ENCODE results near the gene WWOX. TPM values are rescaled to one million over a fixed set of nuclear protein-coding genes. Genes with fewer than 3 reads are reported as not detected.

WWOX gene
- polyA plus RNA-seq, 4 donors: 4.9 to 15.8 (median 7.0) TPM

DNA sequence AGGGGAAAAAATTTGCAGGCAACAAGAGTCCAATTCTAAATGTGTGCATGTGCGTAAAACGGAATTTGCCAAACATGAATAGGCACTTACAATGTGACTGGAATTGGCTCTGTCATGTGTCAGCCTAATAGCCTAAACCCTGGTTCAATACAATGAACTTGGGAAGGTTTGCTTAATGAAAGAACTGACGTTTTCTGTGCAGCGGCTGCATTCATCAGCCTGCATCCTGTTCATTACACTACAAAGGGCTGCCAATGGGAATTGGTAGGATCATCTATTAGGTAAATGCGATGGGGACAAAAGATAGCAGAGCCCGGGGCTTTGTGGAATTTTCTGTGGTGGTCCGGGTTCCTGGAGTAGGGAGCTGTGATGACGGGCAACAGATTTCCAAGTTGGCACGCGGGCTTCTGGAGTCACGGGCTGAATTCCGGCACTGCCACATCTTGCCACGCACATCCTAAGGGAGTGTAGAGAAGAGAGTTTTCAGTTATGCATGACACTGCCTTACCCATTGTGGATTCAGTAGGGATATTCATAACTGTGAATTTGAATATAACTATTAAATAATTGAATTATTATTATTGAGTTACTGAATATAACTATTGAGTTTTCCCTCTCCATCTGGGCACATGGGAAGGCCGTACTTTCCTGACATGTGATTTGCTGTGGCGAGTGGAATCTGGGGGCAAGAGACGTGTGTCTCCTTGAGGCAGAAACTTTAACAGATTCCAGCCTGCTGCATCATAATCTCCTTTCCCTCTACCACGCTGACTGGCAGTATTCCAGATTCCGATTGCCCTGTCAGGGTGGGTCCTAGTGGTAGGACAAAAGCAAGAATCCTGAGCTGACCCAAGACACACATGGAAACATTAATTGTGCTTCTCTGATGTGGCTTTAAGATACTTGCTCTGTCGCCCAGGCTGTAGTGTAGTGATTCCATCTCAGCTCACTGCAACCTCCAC lies 565.6 kb downstream of the WWOX start:
- 84 to 91% (median 89%) methylated on average over 19 of the region's 19 CpGs for WGBS, 3 donors
- no peak overlapping the region for H3K4me3 ChIP-seq (ENCODE audit: low read depth in 1 of 3, low read length in 3 of 3)
- no peaks in the 10 kb centered on the region for H3K27me3 ChIP-seq (ENCODE audit: control insufficient read depth in 3 of 3, insufficient read depth in 3 of 3, low read length in 3 of 3)
- H3K4me1 ChIP-seq (ENCODE audit: control insufficient read depth in 3 of 3, insufficient read depth in 2 of 3, low read depth in 1 of 3, low read length in 2 of 3): no peaks in the 10 kb centered on the region
- H3K9me3 ChIP-seq (ENCODE audit: control insufficient read depth in 2 of 2, insufficient read depth in 1 of 2, low read depth in 1 of 2, low read length in 1 of 2): peaks cover 0 to 3% of the 10 kb centered on the region in 2 donors
- no peak overlapping the region for H3K27ac ChIP-seq (ENCODE audit: low read depth in 1 of 3, low read length in 2 of 3)
- FAIRE-seq (no peak), DNase-seq (no peak)
- no peaks in the 10 kb centered on the region for H3K36me3 ChIP-seq (ENCODE audit: control insufficient read depth in 3 of 3, insufficient read depth in 2 of 3, low read depth in 1 of 3, low read length in 3 of 3)

DNA sequence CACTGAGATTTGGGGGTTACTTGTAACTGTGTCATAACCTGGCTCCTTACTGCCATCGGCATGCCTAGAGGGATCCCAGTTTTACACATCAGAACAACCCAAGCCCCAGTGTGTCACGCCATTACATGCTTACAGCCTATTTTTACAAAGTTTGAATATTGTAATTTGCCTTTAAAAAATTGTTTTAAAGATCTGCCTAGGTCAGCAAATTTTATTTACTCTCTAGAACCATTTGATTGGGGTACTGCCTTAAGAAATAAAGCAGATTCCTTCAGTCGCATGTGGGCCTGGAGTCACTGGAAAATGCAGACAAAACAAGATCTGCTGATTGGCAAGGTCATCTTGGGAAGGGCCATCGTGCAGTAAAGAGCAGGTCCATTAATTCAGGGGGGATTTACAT lies 566.9 kb downstream of the WWOX start:
- no peaks in the 10 kb centered on the region for H3K36me3 ChIP-seq (ENCODE audit: control insufficient read depth in 3 of 3, insufficient read depth in 2 of 3, low read depth in 1 of 3, low read length in 3 of 3)
- no peaks in the 10 kb centered on the region for H3K27me3 ChIP-seq (ENCODE audit: control insufficient read depth in 3 of 3, insufficient read depth in 3 of 3, low read length in 3 of 3)
- no peak overlapping the region for H3K4me3 ChIP-seq (ENCODE audit: low read depth in 1 of 3, low read length in 3 of 3)
- DNase-seq (no peak), FAIRE-seq (no peak)
- peaks cover 0 to 3% of the 10 kb centered on the region in 2 donors for H3K9me3 ChIP-seq (ENCODE audit: control insufficient read depth in 2 of 2, insufficient read depth in 1 of 2, low read depth in 1 of 2, low read length in 1 of 2)
- H3K4me1 ChIP-seq (ENCODE audit: control insufficient read depth in 3 of 3, insufficient read depth in 2 of 3, low read depth in 1 of 3, low read length in 2 of 3): no peaks in the 10 kb centered on the region
- no peak overlapping the region for H3K27ac ChIP-seq (ENCODE audit: low read depth in 1 of 3, low read length in 2 of 3)
- WGBS, 3 donors: 87 to 92% (median 89%) methylated on average over 4 of the region's 4 CpGs

GRCh38 chr16:78667675-78668074 lies 568.2 kb downstream of the WWOX start:
- Histone ChIP-seq H3K4me1 (ENCODE audit: control insufficient read depth in 3 of 3, insufficient read depth in 2 of 3, low read depth in 1 of 3, low read length in 2 of 3) (no peaks in the 10 kb centered on the region), H3K27me3 (ENCODE audit: control insufficient read depth in 3 of 3, insufficient read depth in 3 of 3, low read length in 3 of 3) (no peaks in the 10 kb centered on the region), H3K4me3 (ENCODE audit: low read depth in 1 of 3, low read length in 3 of 3) (no peak overlapping the region), H3K9me3 (ENCODE audit: control insufficient read depth in 2 of 2, insufficient read depth in 1 of 2, low read depth in 1 of 2, low read length in 1 of 2) (peaks cover 0 to 3% of the 10 kb centered on the region in 2 donors), H3K27ac (ENCODE audit: low read depth in 1 of 3, low read length in 2 of 3) (no peak overlapping the region), H3K36me3 (ENCODE audit: control insufficient read depth in 3 of 3, insufficient read depth in 2 of 3, low read depth in 1 of 3, low read length in 3 of 3) (no peaks in the 10 kb centered on the region)
- no peak for DNase-seq
- FAIRE-seq: no peak
- 83 to 95% (median 90%) methylated on average over 5 of the region's 5 CpGs for WGBS, 3 donors

GRCh38 chr16:78668393-78668792 lies 568.9 kb downstream of the WWOX start:
- Histone ChIP-seq H3K27me3 (ENCODE audit: control insufficient read depth in 3 of 3, insufficient read depth in 3 of 3, low read length in 3 of 3) (no peaks in the 10 kb centered on the region), H3K4me1 (ENCODE audit: control insufficient read depth in 3 of 3, insufficient read depth in 2 of 3, low read depth in 1 of 3, low read length in 2 of 3) (no peaks in the 10 kb centered on the region), H3K36me3 (ENCODE audit: control insufficient read depth in 3 of 3, insufficient read depth in 2 of 3, low read depth in 1 of 3, low read length in 3 of 3) (no peaks in the 10 kb centered on the region), H3K4me3 (ENCODE audit: low read depth in 1 of 3, low read length in 3 of 3) (no peak overlapping the region), H3K27ac (ENCODE audit: low read depth in 1 of 3, low read length in 2 of 3) (no peak overlapping the region), H3K9me3 (ENCODE audit: control insufficient read depth in 2 of 2, insufficient read depth in 1 of 2, low read depth in 1 of 2, low read length in 1 of 2) (peaks cover 0 to 3% of the 10 kb centered on the region in 2 donors)
- FAIRE-seq (no peak), DNase-seq (no peak)
- WGBS, 3 donors: 92 to 95% (median 93%) methylated on average over 3 of the region's 3 CpGs

DNA sequence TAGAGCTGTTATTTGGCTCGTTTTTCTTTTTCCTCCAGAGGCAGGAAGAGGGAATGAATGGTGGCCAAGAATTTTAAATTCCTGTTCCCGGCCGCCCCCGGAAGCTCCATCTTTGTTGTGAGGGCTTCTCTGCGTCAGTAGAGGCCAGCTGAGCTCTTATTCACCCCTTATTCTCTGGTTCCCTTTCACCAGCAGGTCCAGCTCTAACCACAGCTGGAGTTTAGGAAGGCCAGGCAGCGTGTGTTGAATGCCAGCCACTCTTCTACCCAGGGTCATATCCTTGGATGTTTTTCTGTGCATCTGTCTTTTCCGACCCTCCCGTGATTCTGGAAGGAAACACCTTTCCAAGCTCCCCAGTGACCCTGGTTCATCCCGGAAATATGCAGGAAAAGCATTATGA lies 570.5 kb downstream of the WWOX start:
- no peak for DNase-seq
- H3K4me1 ChIP-seq (ENCODE audit: control insufficient read depth in 3 of 3, insufficient read depth in 2 of 3, low read depth in 1 of 3, low read length in 2 of 3): no peaks in the 10 kb centered on the region
- FAIRE-seq: no peak
- WGBS, 3 donors: 66 to 86% (median 80%) methylated on average over 9 of the region's 9 CpGs
- H3K27ac ChIP-seq (ENCODE audit: low read depth in 1 of 3, low read length in 2 of 3): peak overlapping the region in 1 of 3 donors; percentile 54
- no peaks in the 10 kb centered on the region for H3K36me3 ChIP-seq (ENCODE audit: control insufficient read depth in 3 of 3, insufficient read depth in 2 of 3, low read depth in 1 of 3, low read length in 3 of 3)
- no peak overlapping the region for H3K4me3 ChIP-seq (ENCODE audit: low read depth in 1 of 3, low read length in 3 of 3)
- H3K9me3 ChIP-seq (ENCODE audit: control insufficient read depth in 2 of 2, insufficient read depth in 1 of 2, low read depth in 1 of 2, low read length in 1 of 2): no peaks in the 10 kb centered on the region
- no peaks in the 10 kb centered on the region for H3K27me3 ChIP-seq (ENCODE audit: control insufficient read depth in 3 of 3, insufficient read depth in 3 of 3, low read length in 3 of 3)

DNA sequence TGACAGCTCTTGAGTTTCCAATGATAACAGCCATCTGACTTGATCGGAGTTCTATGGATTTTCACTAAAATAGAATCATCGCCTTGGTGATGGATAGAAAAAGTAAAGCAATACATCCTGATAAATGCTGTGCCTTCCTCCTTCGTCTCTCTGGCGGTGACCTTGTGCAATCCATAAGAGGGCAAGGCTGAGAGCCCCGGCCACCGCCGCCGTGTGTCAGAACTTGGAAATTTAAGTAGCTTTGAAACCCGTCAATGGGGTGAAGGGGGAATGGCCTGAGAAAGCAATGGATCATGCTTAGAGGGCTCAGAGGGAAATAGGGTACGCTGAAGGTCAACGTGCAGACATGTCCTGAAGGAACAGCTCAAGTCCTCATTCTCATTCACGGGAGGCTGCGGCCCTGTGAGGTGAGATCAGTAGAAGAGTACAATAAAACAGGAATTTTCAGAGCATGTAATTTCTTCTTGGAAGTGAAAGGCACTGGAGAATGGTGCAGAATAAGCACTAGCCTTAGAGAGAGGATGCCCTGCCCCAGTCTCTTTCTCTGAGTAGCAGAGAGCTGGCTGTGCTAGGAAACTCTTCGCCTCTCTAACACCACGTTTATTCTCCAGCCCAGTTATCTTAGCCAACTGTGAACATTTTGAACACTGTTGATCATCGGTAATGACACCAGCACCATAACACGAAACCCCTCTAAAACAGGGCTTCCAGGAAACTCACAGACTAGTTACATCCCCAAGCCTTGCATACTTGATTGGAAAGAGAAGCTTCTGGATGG lies 573.5 kb downstream of the WWOX start:
- DNase-seq: no peak
- peaks cover 0 to 2% (median 0%) of the 10 kb centered on the region in 3 donors for H3K4me1 ChIP-seq (ENCODE audit: control insufficient read depth in 3 of 3, insufficient read depth in 2 of 3, low read depth in 1 of 3, low read length in 2 of 3)
- H3K9me3 ChIP-seq (ENCODE audit: control insufficient read depth in 2 of 2, insufficient read depth in 1 of 2, low read depth in 1 of 2, low read length in 1 of 2): no peaks in the 10 kb centered on the region
- H3K27ac ChIP-seq (ENCODE audit: low read depth in 1 of 3, low read length in 2 of 3): no peak overlapping the region
- 91 to 95% (median 94%) methylated on average over 17 of the region's 17 CpGs for whole genome bisulfite sequencing, 3 donors
- H3K27me3 ChIP-seq (ENCODE audit: control insufficient read depth in 3 of 3, insufficient read depth in 3 of 3, low read length in 3 of 3): no peaks in the 10 kb centered on the region
- no peak overlapping the region for H3K4me3 ChIP-seq (ENCODE audit: low read depth in 1 of 3, low read length in 3 of 3)
- H3K36me3 ChIP-seq (ENCODE audit: control insufficient read depth in 3 of 3, insufficient read depth in 2 of 3, low read depth in 1 of 3, low read length in 3 of 3): no peaks in the 10 kb centered on the region
- no peak for FAIRE-seq

DNA sequence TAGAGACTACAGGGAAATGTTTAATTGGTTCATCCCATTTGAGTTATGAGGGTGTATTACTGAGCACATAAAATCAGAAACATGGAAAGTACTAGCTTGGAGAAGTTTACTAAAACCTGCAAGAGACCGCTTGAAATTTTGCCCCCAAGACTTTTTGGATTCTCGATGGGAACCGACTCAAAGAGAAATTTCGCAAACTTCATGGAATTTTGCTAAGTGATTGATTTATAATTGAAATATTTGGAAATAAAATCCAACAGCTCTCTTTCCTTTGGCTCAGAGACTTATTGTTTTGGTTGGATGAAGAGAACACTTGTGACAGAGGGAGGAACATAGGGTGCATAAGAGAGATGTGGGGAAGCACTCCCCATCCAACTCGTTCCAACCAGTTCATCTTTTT lies 574.4 kb downstream of the WWOX start:
- Histone ChIP-seq H3K27ac (ENCODE audit: low read depth in 1 of 3, low read length in 2 of 3) (no peak overlapping the region), H3K4me3 (ENCODE audit: low read depth in 1 of 3, low read length in 3 of 3) (no peak overlapping the region), H3K36me3 (ENCODE audit: control insufficient read depth in 3 of 3, insufficient read depth in 2 of 3, low read depth in 1 of 3, low read length in 3 of 3) (no peaks in the 10 kb centered on the region), H3K27me3 (ENCODE audit: control insufficient read depth in 3 of 3, insufficient read depth in 3 of 3, low read length in 3 of 3) (no peaks in the 10 kb centered on the region), H3K4me1 (ENCODE audit: control insufficient read depth in 3 of 3, insufficient read depth in 2 of 3, low read depth in 1 of 3, low read length in 2 of 3) (peaks cover 0 to 2% (median 0%) of the 10 kb centered on the region in 3 donors), H3K9me3 (ENCODE audit: control insufficient read depth in 2 of 2, insufficient read depth in 1 of 2, low read depth in 1 of 2, low read length in 1 of 2) (no peaks in the 10 kb centered on the region)
- 84 to 96% (median 91%) methylated on average over 5 of the region's 5 CpGs for WGBS, 3 donors
- FAIRE-seq (no peak), DNase-seq (no peak)

- peaks cover 0 to 2% (median 0%) of the 10 kb centered on the region in 3 donors for H3K4me1 ChIP-seq (ENCODE audit: control insufficient read depth in 3 of 3, insufficient read depth in 2 of 3, low read depth in 1 of 3, low read length in 2 of 3)
- no peaks in the 10 kb centered on the region for H3K27me3 ChIP-seq (ENCODE audit: control insufficient read depth in 3 of 3, insufficient read depth in 3 of 3, low read length in 3 of 3)
- no peaks in the 10 kb centered on the region for H3K9me3 ChIP-seq (ENCODE audit: control insufficient read depth in 2 of 2, insufficient read depth in 1 of 2, low read depth in 1 of 2, low read length in 1 of 2)
- FAIRE-seq (no peak), DNase-seq (no peak)
- WGBS, 3 donors: 61 to 68% (median 62%) methylated on average over 6 of the region's 6 CpGs
- no peak overlapping the region for H3K27ac ChIP-seq (ENCODE audit: low read depth in 1 of 3, low read length in 2 of 3)
- no peaks in the 10 kb centered on the region for H3K36me3 ChIP-seq (ENCODE audit: control insufficient read depth in 3 of 3, insufficient read depth in 2 of 3, low read depth in 1 of 3, low read length in 3 of 3)
- no peak overlapping the region for H3K4me3 ChIP-seq (ENCODE audit: low read depth in 1 of 3, low read length in 3 of 3)
These were observed 575.9 kb downstream of the WWOX start for GRCh38 chr16:78675312-78675711.
